HG03175 (cell line): Measurements from ENCODE around the gene GLS.
"Not testable (repeated sequence)": the region's sequence is repeated elsewhere in the genome, so short reads cannot be mapped to it uniquely, and the experiment has no call there.

ENCODE experiments used
- ATAC-seq: cut with Tn5 transposase; IDR thresholded peaks from one replicate; pipeline ENCODE4 v1.9.1; 2021; ENCODE audit warnings: mild to moderate bottlenecking, moderate library complexity; ENCODE audit not compliant: unreplicated experiment

Gene GLS

DNA sequence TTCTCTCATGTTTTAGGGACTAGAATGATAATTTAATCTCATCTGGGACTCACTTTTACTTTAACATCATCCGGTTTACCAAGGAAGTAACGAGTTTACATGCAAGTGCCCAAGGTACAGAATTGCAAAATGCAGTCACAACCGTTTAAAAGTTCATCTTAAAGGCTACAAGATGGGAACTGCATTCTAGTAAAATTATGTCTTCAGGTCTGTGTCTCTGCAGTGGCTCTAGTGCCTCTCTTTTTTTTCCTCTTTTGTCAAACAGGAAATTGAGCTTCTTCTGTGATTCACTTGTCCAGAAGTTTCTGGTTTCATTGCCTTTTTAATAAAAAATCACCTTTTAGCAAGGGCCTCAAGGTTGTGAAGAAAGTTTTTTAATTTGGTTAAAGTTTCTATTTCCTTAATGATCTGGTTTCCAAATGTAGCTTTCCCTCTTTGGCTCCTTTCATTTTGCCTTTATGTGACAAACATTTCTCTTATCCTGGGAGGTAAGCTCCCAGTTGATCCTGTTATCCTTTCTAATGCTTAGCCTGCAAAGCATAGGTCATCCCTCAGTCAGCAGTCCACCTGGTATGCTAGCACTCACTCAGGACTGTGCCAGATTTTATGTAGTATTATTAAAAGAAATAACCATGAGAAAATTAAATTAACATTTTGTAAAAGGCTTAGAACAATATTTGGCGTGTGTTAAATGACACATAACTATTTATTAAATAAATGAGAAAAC lies 2.4 kb downstream of the GLS start:
- no peak for ATAC-seq

- not testable (repeated sequence) for ATAC-seq
Measured at GRCh38 chr2:190885844-190886243, 5.2 kb downstream of the GLS start.

GRCh38 chr2:190887089-190887488 lies 6.5 kb downstream of the GLS start:
- peak; percentile 73 for ATAC-seq

- ATAC-seq = no peak
Measured at GRCh38 chr2:190888449-190888848, 7.8 kb downstream of the GLS start.

DNA sequence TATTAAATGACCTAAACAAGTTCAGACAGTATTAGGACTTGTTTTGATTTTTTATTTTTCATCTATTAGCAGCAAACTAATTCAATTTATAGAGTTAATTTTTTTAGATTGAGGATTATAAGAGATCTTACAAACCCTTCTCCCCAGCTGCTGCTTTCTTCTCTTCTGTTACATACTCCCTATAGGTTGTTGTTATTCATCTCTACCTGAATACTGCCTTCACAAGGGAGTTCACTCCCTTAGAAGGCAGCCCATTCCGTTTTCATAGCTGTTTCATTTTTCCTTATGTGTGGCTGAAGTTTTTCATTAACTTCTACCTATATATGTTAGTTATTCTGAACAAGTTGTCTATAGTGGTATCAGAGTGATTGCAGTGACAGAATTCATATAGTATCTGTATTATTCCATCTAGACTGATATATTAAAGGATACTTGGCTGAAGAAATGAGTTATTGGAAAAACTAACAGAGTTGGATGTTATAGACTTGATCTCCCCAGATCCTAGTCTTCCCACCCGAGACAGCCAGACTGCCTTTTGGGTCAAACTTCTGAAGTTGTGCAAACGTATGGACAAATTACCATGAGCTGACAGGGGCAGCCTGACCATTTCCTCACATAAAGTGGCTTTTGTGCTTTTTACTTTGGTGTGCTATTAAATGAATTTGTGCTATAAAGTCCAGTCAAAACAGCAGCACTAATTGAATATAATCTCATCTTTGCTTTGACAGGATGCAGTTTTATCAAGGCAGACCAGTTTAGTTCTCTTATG lies 8.7 kb downstream of the GLS start:
- no peak for ATAC-seq

DNA sequence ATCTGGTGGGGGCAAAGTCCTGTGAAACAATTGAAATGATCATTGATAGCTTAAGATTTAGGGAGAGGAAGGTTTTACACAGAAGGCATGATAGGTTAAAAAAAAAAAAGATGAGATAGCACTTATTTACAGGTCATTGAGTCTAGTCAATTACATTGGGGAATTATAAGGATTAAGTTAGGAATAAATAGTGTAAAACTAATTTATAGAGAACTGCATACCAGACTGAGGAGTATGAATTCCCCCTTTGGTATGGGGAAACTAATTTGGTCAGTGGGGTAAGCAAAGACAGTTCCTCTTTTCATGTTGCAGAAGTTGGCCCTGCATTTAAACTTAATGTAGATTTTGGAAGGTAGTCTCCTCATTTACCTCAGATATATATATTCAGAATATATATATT lies 10.8 kb downstream of the GLS start:
- peak; percentile 44 for ATAC-seq

DNA sequence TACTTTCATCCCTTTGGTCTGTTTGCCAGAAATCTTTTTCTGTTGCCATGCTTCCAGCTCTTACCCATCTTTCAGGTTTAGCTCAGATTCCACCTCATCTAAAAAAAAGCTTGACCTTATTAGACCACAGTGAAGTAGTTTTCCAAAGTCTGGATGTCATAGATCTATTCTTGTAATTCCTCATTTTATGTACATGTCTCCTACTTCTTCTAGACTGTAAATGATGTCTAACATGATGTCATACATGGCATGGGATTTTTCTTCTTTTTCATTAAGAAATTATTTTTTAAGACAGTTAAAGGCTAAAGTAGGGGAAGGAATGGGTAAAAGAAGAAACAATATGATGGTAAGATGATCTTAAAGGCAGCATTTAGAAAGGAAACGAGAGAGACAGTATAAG lies 11.3 kb downstream of the GLS start:
- ATAC-seq = no peak

GRCh38 chr2:190893157-190893556 lies 12.5 kb downstream of the GLS start:
- ATAC-seq = no peak

- no peak for ATAC-seq
Measured at GRCh38 chr2:190896477-190896876, 15.9 kb downstream of the GLS start.

DNA sequence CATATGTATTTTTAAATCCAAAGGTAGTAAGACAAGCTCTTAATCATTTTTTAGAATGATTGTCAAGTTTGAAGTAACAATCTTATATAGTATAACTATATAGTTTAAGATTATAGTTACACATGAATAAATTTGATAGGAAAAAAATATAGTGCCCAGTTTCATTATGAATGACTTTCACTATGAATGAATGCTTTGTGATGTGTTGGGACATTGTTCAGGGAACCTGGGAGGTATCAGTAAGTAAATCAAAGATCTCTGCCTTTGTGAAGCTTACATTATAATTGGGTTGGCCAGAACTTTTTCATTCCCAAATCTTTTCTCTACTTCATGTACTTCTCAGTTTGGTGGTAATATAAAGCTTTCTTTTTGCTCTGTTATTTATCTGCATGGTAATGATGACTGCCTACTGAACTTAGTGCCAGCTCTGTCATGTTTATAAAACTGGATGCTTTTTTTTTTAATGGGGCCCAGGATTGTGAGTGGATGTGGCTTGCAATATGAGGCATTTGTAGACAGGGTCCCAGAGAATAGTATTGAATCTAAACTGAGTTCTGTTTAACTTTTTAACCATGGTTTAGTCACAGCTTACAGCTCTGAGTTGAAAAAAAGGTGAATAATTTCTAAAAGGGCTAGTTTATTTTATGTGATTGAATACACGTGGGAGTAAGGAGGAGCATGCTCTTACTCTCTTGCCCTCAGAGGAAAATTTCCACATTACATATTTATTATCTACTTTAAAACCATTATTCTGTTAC lies 23.3 kb downstream of the GLS start:
- ATAC-seq = no peak

- no peak for ATAC-seq
Measured at GRCh38 chr2:190904640-190905261, 24.1 kb downstream of the GLS start.

DNA sequence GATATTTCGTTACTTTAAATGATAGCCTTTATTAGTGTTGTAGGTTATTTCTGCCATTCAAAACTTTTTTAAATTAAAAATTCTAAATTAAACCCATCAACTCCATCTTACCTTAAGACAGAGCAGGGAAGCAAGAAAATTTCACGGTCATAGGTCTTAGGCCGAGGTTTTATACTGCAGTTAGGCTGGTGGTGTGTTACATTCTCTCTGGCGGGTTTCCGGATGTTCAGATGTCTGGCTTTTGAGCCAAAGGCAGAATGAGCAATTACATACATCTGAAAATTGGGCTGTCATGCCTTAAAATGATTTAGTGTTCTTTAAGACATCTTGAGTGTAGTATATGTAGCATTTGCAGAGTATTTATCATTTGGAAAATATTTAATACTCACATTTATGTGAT lies 27.9 kb downstream of the GLS start:
- ATAC-seq = no peak

DNA sequence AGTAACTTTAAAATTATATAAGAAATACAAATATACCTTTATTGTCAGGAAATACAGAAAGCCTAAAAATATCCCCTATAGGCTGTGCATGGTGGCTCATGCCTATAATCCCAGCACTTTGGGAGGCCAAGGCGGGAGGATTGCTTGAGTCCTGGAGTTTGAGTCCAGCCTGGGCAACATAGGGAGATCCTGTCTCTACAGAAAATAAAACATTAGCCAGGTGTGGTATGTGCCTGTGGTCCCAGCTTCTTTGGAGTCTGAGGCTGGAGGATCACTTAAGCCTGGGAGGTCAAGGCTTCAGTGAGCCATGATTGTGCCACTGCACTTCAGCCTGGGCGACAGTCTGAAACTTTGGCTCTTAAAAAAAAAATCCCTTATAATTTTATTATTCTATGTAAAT lies 29.1 kb downstream of the GLS start:
- ATAC-seq = no peak

- ATAC-seq = no peak
Measured at GRCh38 chr2:190910341-190911136, 29.9 kb downstream of the GLS start.

GRCh38 chr2:190911813-190912212 lies 31.2 kb downstream of the GLS start:
- peak; percentile 96 for ATAC-seq

DNA sequence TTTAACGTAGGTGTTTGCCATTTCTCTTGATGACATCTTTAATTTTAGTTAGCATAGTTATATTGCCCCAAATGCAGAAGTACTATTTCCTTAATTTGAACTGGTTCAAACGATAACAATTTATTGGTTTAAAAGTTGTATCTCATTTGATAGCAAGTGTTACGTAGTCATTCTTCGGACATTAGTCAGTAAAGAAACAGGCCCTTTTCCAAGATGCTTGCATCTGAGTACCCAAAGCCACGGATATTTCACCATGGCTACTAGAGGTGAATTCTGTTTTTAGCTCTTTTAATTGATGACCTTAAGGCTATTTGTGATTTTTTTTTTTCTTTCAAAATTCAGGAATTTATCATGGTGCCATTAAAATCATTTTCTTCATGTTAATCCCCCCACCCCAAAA lies 32.1 kb downstream of the GLS start:
- no peak for ATAC-seq

DNA sequence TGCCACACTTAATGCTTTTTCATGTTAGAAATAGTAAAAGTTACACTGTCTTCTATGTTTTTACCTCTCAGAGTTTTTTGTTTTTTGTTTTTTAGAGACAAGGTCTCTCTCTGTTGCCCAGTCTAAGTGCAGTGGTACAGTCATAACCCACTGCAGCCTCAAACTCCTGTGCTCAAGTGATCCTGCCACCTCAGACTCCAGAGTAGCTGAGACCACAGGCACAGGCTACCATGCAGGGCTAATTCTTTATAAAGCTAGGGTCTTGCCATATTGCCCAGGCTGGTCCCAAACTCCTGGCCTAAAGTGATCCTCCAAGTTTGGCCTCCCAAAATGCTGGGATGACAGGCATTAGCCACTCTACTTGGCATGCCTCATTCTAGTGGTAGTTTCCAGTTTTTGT lies 33.1 kb downstream of the GLS start:
- no peak for ATAC-seq

GRCh38 chr2:190916829-190917228 lies 36.2 kb downstream of the GLS start:
- ATAC-seq = no peak

DNA sequence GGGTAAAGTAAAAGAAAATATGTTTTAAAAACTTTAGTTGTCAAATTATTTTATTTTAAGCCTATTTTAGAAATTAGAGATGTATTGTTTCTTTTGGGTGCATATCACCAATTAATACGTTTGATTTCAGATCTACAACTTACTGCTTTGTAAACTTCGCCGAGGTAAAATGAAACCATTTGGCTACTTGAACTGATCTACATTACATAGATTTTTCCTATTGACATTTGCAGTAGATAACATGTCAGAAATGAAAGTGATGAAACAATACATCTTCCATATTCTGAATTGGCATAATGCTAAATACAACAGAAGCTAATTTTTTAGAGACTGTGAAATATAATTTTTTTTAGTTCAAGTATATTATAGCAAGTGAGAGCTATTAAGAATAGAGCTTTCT lies 39.5 kb downstream of the GLS start:
- no peak for ATAC-seq

DNA sequence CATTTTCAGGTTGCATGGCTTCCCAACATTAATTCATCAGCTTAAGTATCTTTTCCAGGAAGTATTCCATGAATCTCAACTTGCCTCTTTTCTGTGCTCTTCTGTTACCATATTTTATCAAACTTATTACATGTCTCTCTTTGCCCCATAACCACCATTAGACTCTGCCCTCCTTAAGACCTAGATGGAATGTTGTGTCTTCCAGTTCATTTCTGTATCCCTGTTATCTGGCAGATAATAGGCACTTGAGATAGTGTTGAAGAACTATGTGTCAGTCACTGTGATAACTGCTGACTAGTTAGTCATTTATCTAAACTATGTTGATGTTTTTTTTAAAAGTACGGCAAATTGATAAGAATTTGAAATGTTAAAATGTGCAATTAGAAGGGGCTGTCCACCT lies 41.8 kb downstream of the GLS start:
- no peak for ATAC-seq

- ATAC-seq = no peak
Measured at GRCh38 chr2:190927301-190927700, 46.7 kb downstream of the GLS start.
